Mucosa of descending colon (tissue), 3 donors: ENCODE measurements around the gene PHLPP2. TPM values are rescaled to one million over a fixed set of nuclear protein-coding genes. Genes with fewer than 3 reads are reported as not detected.
"Not testable (repeated sequence)": the region's sequence is repeated elsewhere in the genome, so short reads cannot be mapped to it uniquely, and the experiment has no call there.

ENCODE experiments used
- ATAC-seq: fragments of 200-7000 bp; cut with Tn5 transposase; one replicate; pipeline ENCODE4 v1.9.1; 2020; ENCODE audit warnings: mild to moderate bottlenecking, moderate library complexity
- DNase-seq, 3 donors: peaks; one replicate each; pipeline ENCODE4 v3.0.0-alpha.2; 2020
- H3K36me3 ChIP-seq: fragments of 200-600 bp; one replicate; pipeline ENCODE4 v1.8.0; 2021; ENCODE audit warnings: low read depth, mild to moderate bottlenecking
- H3K4me1 ChIP-seq: fragments of 200-600 bp; one replicate; pipeline ENCODE4 v1.8.0; 2021; ENCODE audit warnings: low read depth, mild to moderate bottlenecking
- H3K4me3 ChIP-seq: fragments of 200-600 bp; one replicate; pipeline ENCODE4 v1.8.0; 2021; ENCODE audit warnings: mild to moderate bottlenecking
- H3K9me3 ChIP-seq: fragments of 200-600 bp; one replicate; pipeline ENCODE4 v1.8.0; 2021; ENCODE audit warnings: mild to moderate bottlenecking
- intact Hi-C, 2 donors: fragments of 100-400 bp; cut with DNase I in 1 of 2; cut with micrococcal nuclease in 1 of 2; formaldehyde crosslinking; loops; one replicate each; pipeline versions ENCODE4 v1.11.0 to v1.11.1; 2022; cut with DNase I, micrococcal nuclease
- total RNA-seq, 3 donors: library from RNA; stranded (reverse); fragmentation: NEBNext Ultra II Directional in 2 of 3; extraction: Animal tissue kit (Norgen Biotek cat#: 25700) in 2 of 3; gene quantifications; one replicate each; pipeline versions ENCODE4 v1.2.1 to v1.2.4, GENCODE V29; 2021 to 2023
- TF ChIP-seq, protein P1 (sequence below): fragments of 200-600 bp; IDR thresholded peaks from one replicate; pipeline ENCODE4 v1.8.0; 2022; ENCODE audit warnings: antibody characterized with exemption, mild to moderate bottlenecking
- donor health status: DM: no; HTN: no; CAD: no; lungs with moderate emphysema.
- donor health status: DM: no; HTN: no; CAD: no.
- donor health status: DM: no; HTN: yes; CAD: no.

Gene PHLPP2
- total RNA-seq, 3 donors from 2014 or later, result 42.0 to 85.5 (median 54.7) TPM

GRCh38 chr16:71689901-71690300, 34.6 kb downstream of the PHLPP2 start:
- Histone ChIP-seq H3K4me1 (no peaks in the 10 kb centered on the region), H3K36me3 (no peaks in the 10 kb centered on the region), H3K9me3 (no peaks in the 10 kb centered on the region), H3K4me3 (no peak overlapping the region)
- DNase-seq, result no peak
- no peak for ATAC-seq
- TF ChIP-seq, protein P1, sequence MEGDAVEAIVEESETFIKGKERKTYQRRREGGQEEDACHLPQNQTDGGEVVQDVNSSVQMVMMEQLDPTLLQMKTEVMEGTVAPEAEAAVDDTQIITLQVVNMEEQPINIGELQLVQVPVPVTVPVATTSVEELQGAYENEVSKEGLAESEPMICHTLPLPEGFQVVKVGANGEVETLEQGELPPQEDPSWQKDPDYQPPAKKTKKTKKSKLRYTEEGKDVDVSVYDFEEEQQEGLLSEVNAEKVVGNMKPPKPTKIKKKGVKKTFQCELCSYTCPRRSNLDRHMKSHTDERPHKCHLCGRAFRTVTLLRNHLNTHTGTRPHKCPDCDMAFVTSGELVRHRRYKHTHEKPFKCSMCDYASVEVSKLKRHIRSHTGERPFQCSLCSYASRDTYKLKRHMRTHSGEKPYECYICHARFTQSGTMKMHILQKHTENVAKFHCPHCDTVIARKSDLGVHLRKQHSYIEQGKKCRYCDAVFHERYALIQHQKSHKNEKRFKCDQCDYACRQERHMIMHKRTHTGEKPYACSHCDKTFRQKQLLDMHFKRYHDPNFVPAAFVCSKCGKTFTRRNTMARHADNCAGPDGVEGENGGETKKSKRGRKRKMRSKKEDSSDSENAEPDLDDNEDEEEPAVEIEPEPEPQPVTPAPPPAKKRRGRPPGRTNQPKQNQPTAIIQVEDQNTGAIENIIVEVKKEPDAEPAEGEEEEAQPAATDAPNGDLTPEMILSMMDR, result no peak
- intact Hi-C loops, result no loop called here

GRCh38 chr16:71687861-71688260, 36.6 kb downstream of the PHLPP2 start:
- no peaks in the 10 kb centered on the region for H3K36me3 ChIP-seq
- ATAC-seq, result peak; percentile 79
- TF ChIP-seq, protein P1, result no peak

GRCh38 chr16:71684280-71684679, 40.2 kb downstream of the PHLPP2 start:
- not testable (repeated sequence) for H3K36me3 ChIP-seq

More at GRCh38 chr16:71687861-71688260, 36.6 kb downstream of the PHLPP2 start:
- DNase-seq, result no peak
- no peaks in the 10 kb centered on the region for H3K9me3 ChIP-seq
- H3K4me3 ChIP-seq, result no peak overlapping the region
- no peaks in the 10 kb centered on the region for H3K4me1 ChIP-seq
- intact Hi-C loops, result no loop called here

GRCh38 chr16:71681360-71681759, 43.1 kb downstream of the PHLPP2 start:
- intact Hi-C loops, result no loop called here
- Histone ChIP-seq H3K4me1 (peaks cover 4% of the 10 kb centered on the region), H3K4me3 (no peak overlapping the region), H3K9me3 (no peaks in the 10 kb centered on the region), H3K36me3 (peaks cover 3% of the 10 kb centered on the region)
- TF ChIP-seq, protein P1, result no peak
- DNase-seq, result peak in 1 of 3 donors; percentile 74
- ATAC-seq, result peak; percentile 89

More at GRCh38 chr16:71684280-71684679, 40.2 kb downstream of the PHLPP2 start:
- H3K4me1 ChIP-seq, DNase-seq, H3K4me3 ChIP-seq, intact Hi-C loops, H3K9me3 ChIP-seq, ATAC-seq: not testable (repeated sequence)

GRCh38 chr16:71676236-71676635, 48.3 kb downstream of the PHLPP2 start:
- no peak for DNase-seq
- H3K9me3 ChIP-seq, result no peaks in the 10 kb centered on the region
- H3K36me3 ChIP-seq, result peaks cover 5% of the 10 kb centered on the region
- TF ChIP-seq, protein P1, result no peak
- H3K4me3 ChIP-seq, result no peak overlapping the region
- H3K4me1 ChIP-seq, result no peaks in the 10 kb centered on the region
- intact Hi-C loops, result no loop called here
- no peak for ATAC-seq

- TF ChIP-seq, protein P1, result no peak
- Histone ChIP-seq H3K9me3 (no peaks in the 10 kb centered on the region), H3K36me3 (peaks cover 5% of the 10 kb centered on the region), H3K4me1 (no peaks in the 10 kb centered on the region), H3K4me3 (no peak overlapping the region)
- ATAC-seq, result no peak
- intact Hi-C loops, result no loop called here
- no peak for DNase-seq
Observed at GRCh38 chr16:71675380-71675779, 49.1 kb downstream of the PHLPP2 start.
